Osteocyte (in vitro differentiated cells): ENCODE measurements around the gene BIN1. TPM values are rescaled to one million over a fixed set of nuclear protein-coding genes. Genes with fewer than 3 reads are reported as not detected.

Experiments
- DNase-seq: peaks from one replicate; pipeline ENCODE4 v3.0.0; 2021; ENCODE audit warnings: mixed read lengths; ENCODE audit not compliant: unreplicated experiment; ENCODE audit errors: extremely low spot score
- H3K27ac Mint-ChIP-seq: one replicate; pipeline ENCODE4 v1.8.0; 2021; ENCODE audit warnings: mild to moderate bottlenecking, mixed read lengths; ENCODE audit not compliant: unreplicated experiment
- H3K27me3 Mint-ChIP-seq: one replicate; pipeline ENCODE4 v1.8.0; 2021; ENCODE audit warnings: mixed read lengths; ENCODE audit not compliant: unreplicated experiment
- H3K36me3 Mint-ChIP-seq: one replicate; pipeline ENCODE4 v1.8.0; 2021; ENCODE audit warnings: mixed read lengths; ENCODE audit not compliant: unreplicated experiment
- H3K4me1 Mint-ChIP-seq: one replicate; pipeline ENCODE4 v1.8.0; 2021; ENCODE audit warnings: mixed read lengths; ENCODE audit not compliant: unreplicated experiment
- H3K4me3 Mint-ChIP-seq: one replicate; pipeline ENCODE4 v1.8.0; 2021; ENCODE audit warnings: mild to moderate bottlenecking, moderate library complexity, mixed read lengths; ENCODE audit not compliant: unreplicated experiment
- H3K9me3 Mint-ChIP-seq: one replicate; pipeline ENCODE4 v1.8.0; 2021; ENCODE audit warnings: mixed read lengths; ENCODE audit not compliant: unreplicated experiment
- CTCF ChIP-seq: fragments of 200-600 bp; sonication (generic); IDR thresholded peaks from 2 replicates; pipeline ENCODE4 v1.5.0; 2021; ENCODE audit warnings: antibody characterized with exemption, mild to moderate bottlenecking, moderate library complexity
- total RNA-seq: library from RNA; stranded (reverse); gene quantifications from 2 replicates; pipeline ENCODE4 v1.2.1, GENCODE V29; 2021

BIN1 gene
- total RNA-seq, 1 donor from 2014 or later = 101 TPM

GRCh38 chr2:127012868-127013267 is 94.1 kb downstream of the BIN1 start:
- no peak for TF ChIP-seq CTCF
- Mint-ChIP-seq H3K27me3 (peaks cover 20% of the 10 kb centered on the region), H3K36me3 (no peaks in the 10 kb centered on the region), H3K27ac (no peak overlapping the region), H3K4me3 (no peak overlapping the region), H3K4me1 (peaks cover 22% of the 10 kb centered on the region), H3K9me3 (peaks cover 6% of the 10 kb centered on the region)
- peak; percentile 25 for DNase-seq

- H3K27ac Mint-ChIP-seq = no peak overlapping the region
- TF ChIP-seq CTCF = no peak
- peaks cover 6% of the 10 kb centered on the region for H3K9me3 Mint-ChIP-seq
- peaks cover 16% of the 10 kb centered on the region for H3K27me3 Mint-ChIP-seq
- H3K36me3 Mint-ChIP-seq = no peaks in the 10 kb centered on the region
- H3K4me3 Mint-ChIP-seq = no peak overlapping the region
- peak; percentile 60 for DNase-seq
- peaks cover 27% of the 10 kb centered on the region for H3K4me1 Mint-ChIP-seq
Observed at GRCh38 chr2:127012215-127012614, 94.7 kb downstream of the BIN1 start.

GRCh38 chr2:127011796-127012195 is 95.2 kb downstream of the BIN1 start:
- no peak for TF ChIP-seq CTCF
- Mint-ChIP-seq H3K4me1 (peaks cover 28% of the 10 kb centered on the region), H3K27ac (no peak overlapping the region), H3K27me3 (peaks cover 16% of the 10 kb centered on the region), H3K36me3 (no peaks in the 10 kb centered on the region), H3K4me3 (no peak overlapping the region), H3K9me3 (peaks cover 6% of the 10 kb centered on the region)
- peak; percentile 30 for DNase-seq

- no peak for TF ChIP-seq CTCF
- H3K4me3 Mint-ChIP-seq = no peak overlapping the region
- no peak for DNase-seq
- peaks cover 28% of the 10 kb centered on the region for H3K4me1 Mint-ChIP-seq
- no peak overlapping the region for H3K27ac Mint-ChIP-seq
- peaks cover 6% of the 10 kb centered on the region for H3K9me3 Mint-ChIP-seq
- H3K27me3 Mint-ChIP-seq = peaks cover 16% of the 10 kb centered on the region
- H3K36me3 Mint-ChIP-seq = no peaks in the 10 kb centered on the region
Observed at GRCh38 chr2:127011231-127011661, 95.7 kb downstream of the BIN1 start.

- Mint-ChIP-seq H3K36me3 (no peaks in the 10 kb centered on the region), H3K27me3 (peaks cover 12% of the 10 kb centered on the region), H3K4me3 (no peak overlapping the region), H3K4me1 (peaks cover 18% of the 10 kb centered on the region), H3K9me3 (peaks cover 6% of the 10 kb centered on the region), H3K27ac (no peak overlapping the region)
- TF ChIP-seq CTCF = no peak
- no peak for DNase-seq
Observed at GRCh38 chr2:127008265-127009015, 98.5 kb downstream of the BIN1 start.
